ENCODE results near the gene PACRG.
A peak's percentile ranks its signal among the peaks of the same experiment; 100 is the strongest.

Gene PACRG

DNA sequence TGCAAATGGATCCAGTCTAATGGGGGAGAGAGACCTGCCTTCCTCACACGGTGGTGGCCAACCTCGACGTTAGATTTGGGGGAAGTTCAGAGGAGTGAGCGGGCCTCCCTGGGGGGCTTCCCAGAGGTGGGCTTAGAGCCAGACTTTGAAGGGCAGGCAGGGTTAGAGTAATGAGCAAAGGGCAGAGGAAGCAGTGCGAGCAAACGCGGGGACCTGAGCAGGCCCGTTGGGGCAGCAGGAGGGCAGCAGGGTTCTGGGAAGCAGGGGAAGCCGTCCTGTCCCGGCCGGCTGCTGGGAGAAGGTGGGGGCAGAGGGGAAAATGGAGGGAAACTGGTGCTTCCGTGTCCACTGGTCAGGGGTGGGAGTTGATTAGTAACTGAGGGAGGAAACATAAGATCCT is 474.1 kb downstream of the PACRG start:
- DNase-seq (ENCODE audit: low spot score), result no peak

GRCh38 chr6:163206196-163206595 is 478.4 kb downstream of the PACRG start:
- DNase-seq (ENCODE audit: low spot score), result no peak

DNA sequence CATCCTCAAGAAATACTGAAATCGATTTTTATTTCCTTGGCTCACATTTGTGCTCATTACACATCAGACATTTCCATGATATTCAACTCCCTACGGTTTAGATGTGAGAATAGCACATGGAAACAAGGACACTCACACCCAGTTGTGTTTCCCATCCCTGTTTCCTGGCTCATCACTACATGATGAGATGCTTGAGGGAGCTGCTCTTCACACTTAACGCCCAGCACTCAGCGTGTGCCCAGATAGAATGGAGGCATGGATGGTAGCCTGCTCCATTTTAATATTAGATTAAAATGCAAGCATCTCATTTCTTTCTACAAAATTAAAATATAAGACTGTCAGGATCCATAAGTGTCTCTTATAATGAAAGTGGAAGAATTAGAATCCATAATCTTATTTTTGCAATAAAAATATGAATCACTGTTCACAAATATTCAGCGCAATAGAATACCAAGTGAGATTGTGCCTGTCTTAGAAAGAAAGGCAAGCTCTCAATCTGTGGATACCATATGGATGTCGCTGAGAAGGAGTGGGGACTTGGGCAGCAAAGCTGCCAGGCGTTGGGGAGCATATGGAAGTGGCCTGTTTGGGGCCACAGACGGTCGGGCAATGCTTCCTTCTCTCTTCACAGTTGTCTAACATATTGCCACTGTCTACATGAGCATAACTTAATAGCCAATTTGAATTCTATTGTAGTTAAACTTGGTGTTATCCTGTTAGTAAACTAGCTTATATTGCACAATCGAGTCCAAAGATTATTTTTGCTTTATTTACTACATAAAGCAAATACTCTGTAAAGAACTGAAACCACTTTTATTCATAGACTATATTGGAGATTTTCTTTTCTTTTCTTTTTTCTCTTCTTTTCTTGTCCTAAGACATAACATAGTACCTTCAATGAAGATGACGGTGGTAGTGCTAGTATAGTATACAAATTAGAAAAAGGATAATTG is 479.9 kb downstream of the PACRG start:
- no peak for DNase-seq (ENCODE audit: low spot score)

GRCh38 chr6:163209005-163209404 is 481.2 kb downstream of the PACRG start:
- no peak for DNase-seq (ENCODE audit: low spot score)

- DNase-seq (ENCODE audit: low spot score), result no peak
Observed at GRCh38 chr6:163212123-163212522, 484.3 kb downstream of the PACRG start.

- DNase-seq (ENCODE audit: low spot score), result no peak
Observed at GRCh38 chr6:163214259-163214658, 486.5 kb downstream of the PACRG start.

DNA sequence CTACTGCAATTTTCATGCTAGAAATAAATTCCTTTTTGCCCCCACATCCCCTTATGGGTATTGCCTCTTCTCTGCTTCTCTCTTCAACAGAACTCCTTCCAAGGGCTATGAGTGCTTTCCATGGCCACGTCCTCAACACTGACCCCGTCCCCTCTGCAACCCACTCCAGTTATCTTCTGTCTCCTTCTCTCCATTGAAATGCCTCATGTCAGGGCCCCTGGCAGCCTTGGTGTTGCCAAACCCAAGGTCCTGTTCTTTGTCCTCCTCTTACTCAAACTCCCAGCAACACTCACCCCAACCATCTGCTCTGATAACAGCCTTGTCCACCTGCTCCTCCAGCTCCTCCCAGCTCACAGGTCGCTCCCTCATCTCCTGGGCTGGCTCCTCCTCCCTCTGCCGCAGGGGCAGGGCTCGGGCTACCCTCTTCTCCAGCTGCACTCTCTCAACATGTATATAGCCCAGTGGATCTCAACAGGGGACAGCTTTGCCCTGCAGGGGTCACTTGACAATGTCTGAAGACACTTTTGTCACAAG is 490.7 kb downstream of the PACRG start:
- no peak for DNase-seq (ENCODE audit: low spot score)

DNA sequence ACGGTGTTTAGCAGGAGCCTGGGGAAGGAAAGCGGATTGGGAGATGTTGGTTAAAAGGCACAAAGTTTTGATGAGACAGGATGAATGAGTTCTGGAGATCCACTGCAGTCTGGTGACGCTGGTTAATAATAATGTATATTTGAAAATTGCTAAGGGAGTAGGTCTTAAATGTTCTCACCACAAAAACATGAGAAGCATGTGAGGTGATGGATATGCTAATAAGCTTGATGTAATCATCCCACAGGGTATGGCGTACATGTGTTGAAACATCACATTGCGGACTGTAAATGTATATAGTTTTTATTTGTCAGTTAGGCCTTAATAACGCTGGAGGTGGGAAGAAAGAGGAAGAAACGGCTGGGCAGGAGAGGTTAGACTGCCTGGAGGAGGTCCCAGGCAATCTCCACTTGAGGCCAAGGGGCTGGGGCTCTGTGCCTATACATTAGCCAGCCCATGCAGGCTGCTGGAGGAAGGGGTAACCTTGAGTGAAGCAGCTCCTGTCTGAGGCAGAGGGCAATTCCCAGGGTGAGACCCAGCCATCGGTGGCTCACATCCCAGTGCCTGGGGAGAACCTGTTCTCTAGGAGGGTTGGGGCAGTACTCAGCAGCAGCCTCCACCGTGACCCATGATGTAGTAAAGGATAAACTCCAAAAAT is 498.5 kb downstream of the PACRG start:
- no peak for DNase-seq (ENCODE audit: low spot score)

- no peak for DNase-seq (ENCODE audit: low spot score)
Observed at GRCh38 chr6:163226836-163227485, 499.2 kb downstream of the PACRG start.

- no peak for DNase-seq (ENCODE audit: low spot score)
Observed at GRCh38 chr6:163228041-163228440, 500.3 kb downstream of the PACRG start.

GRCh38 chr6:163229050-163229449 is 501.3 kb downstream of the PACRG start:
- no peak for DNase-seq (ENCODE audit: low spot score)

GRCh38 chr6:163230901-163231300 is 503.1 kb downstream of the PACRG start:
- no peak for DNase-seq (ENCODE audit: low spot score)

GRCh38 chr6:163231356-163232014 is 503.7 kb downstream of the PACRG start:
- DNase-seq (ENCODE audit: low spot score), result no peak

- DNase-seq (ENCODE audit: low spot score), result no peak
Observed at GRCh38 chr6:163232015-163232523, 504.3 kb downstream of the PACRG start.

- DNase-seq (ENCODE audit: low spot score), result no peak
Observed at GRCh38 chr6:163232649-163233048, 504.9 kb downstream of the PACRG start.

DNA sequence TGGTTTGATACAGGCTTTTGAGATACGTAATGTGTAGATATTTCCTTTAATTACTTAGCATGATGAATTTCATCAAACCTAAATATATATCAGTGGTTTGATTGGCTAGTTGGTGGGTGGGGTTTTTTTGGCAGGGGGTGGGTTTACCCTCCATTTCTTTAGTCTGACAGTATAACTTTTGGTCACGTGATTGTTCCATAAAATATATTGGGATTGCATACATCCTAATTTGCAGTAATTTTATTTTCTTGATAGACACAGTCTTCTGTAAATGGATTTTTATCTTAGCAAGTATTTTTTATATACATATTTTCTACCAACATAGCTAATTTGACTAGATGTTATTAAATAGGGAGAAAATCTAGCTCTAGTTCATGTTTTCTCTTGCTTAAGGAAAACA is 509.3 kb downstream of the PACRG start:
- no peak for DNase-seq (ENCODE audit: low spot score)

GRCh38 chr6:163239572-163240340 is 512.0 kb downstream of the PACRG start:
- no peak for DNase-seq (ENCODE audit: low spot score)

- DNase-seq (ENCODE audit: low spot score), result no peak
Observed at GRCh38 chr6:163240556-163240955, 512.8 kb downstream of the PACRG start.

DNA sequence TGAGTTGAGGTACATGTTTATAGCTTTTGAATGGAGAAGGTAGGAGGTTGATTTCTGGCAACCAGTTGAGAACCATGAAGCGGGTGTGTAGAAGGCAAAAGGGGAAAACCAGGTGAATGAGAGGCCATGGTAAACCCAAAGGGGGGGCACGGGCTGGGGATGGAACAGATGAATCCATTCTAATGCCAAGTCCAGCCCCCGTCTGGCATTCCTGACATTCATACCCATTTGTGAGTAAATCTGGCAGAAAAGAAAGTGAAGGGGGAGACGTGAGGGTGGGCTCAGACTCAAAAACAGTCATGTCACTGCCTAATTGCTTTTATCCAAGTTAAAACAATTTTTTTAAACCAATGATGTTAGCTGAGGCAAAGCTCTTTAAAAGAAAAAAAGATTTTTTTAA is 513.9 kb downstream of the PACRG start:
- DNase-seq (ENCODE audit: low spot score), result no peak

DNA sequence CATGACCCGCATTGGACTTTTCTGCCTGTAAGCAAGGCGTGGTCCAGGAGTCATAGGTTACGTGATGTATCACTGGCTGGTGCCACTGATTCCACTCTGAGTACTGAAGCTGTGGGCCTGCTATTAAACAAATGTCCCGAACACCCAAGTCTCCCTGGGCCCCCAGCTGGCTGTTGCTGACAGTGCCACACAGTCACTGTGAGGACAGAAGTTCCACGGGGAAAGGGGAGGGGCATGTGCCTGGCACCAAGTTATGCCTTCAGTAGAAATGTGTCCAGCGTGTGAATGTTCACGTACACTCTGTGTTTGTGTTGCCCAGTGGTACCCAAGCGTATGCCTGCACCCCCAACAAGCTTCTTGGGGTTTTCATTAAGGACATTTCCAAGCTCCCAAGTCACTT is 515.3 kb downstream of the PACRG start:
- peak; percentile 97 for DNase-seq (ENCODE audit: low spot score)

Data from globus pallidus (tissue), 1 donor.